HCT116 (cell line): Measurements from ENCODE around the gene RNU6-9.

Experiments used
- EZH2 ChIP-seq: fragments of 200-600 bp; sonication (generic); IDR thresholded peaks from 2 replicates; pipeline ENCODE4 v1.6.1; 2017; ENCODE audit warnings: antibody characterized with exemption, mixed run types
- EZH2phosphoT487 ChIP-seq: fragments of 200-600 bp; IDR thresholded peaks from 2 replicates; pipeline ENCODE4 v1.6.1; 2018; ENCODE audit warnings: antibody characterized with exemption, borderline replicate concordance
- FOSL1 ChIP-seq: IDR thresholded peaks from 2 replicates; pipeline ENCODE4 v1.6.1; 2012; ENCODE audit warnings: low read depth
- SRF ChIP-seq: IDR thresholded peaks from 2 replicates; pipeline ENCODE4 v1.6.1; 2012; ENCODE audit warnings: low read depth
- TF ChIP-seq, protein P1 (sequence below), 3 experiments: fragments of 200-600 bp in 1 of 3; sonication (generic) in 1 of 3; IDR thresholded peaks in 2 of 3; conservative IDR thresholded peaks in 1 of 3; 2 replicates each; pipeline ENCODE4 v1.5.1; 2012 to 2017; ENCODE audit warnings: low read depth in 2 of 3, low read length in 2 of 3, antibody characterized with exemption in 1 of 3, borderline replicate concordance in 1 of 3, control low read depth in 1 of 3, mild to moderate bottlenecking in 1 of 3, mixed read lengths in 1 of 3, mixed run types in 1 of 3, moderate library complexity in 1 of 3; ENCODE audit not compliant: insufficient read depth in 1 of 3
- TF ChIP-seq, protein P2 (sequence below): IDR thresholded peaks from 2 replicates; pipeline ENCODE4 v1.6.1; 2012

DNA sequence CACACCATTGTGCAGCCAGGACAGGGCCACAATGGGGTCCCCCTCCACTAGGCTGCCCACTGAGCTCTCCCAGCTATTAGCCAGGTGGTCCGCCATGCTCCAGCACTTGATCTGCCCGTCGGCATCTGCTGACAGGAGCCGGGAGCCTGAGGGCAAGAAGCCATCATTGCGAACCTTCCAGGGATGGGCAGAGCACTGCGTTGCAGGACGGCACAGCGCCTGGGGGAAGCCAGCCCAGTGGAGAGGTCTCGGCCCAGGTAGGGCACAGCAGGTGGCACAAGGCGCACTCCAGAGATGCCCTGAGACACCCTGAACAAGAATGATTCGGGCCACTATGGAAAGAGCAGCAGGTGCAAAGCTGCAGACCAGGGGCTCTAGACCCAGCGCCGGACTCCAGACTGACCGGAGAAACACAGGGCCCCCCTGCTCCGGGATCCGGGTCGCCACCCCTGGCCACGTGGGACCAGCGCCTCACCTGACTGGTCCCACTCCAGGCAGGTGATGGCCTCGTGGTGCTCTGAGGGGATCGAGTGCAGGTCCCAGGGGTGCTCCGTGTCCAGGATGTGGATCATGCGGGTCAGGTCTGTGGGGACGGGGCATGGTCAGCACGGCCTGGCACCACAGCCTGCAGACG is 3.5 kb upstream of the RNU6-9 start:
- TF ChIP-seq SRF (no peak), EZH2phosphoT487 (no peak), EZH2 (no peak), FOSL1 (no peak)
- TF ChIP-seq, protein P1, sequence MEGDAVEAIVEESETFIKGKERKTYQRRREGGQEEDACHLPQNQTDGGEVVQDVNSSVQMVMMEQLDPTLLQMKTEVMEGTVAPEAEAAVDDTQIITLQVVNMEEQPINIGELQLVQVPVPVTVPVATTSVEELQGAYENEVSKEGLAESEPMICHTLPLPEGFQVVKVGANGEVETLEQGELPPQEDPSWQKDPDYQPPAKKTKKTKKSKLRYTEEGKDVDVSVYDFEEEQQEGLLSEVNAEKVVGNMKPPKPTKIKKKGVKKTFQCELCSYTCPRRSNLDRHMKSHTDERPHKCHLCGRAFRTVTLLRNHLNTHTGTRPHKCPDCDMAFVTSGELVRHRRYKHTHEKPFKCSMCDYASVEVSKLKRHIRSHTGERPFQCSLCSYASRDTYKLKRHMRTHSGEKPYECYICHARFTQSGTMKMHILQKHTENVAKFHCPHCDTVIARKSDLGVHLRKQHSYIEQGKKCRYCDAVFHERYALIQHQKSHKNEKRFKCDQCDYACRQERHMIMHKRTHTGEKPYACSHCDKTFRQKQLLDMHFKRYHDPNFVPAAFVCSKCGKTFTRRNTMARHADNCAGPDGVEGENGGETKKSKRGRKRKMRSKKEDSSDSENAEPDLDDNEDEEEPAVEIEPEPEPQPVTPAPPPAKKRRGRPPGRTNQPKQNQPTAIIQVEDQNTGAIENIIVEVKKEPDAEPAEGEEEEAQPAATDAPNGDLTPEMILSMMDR (IDR thresholded peaks at IDR 0.05 in 2 of 3, conservative IDR thresholded peaks at IDR 0.05 in 1 of 3; ENCODE audit: borderline replicate concordance in 1 of 3, insufficient read depth in 1 of 3, low read depth in 2 of 3, low read length in 2 of 3), result no peak
- TF ChIP-seq, protein P2, sequence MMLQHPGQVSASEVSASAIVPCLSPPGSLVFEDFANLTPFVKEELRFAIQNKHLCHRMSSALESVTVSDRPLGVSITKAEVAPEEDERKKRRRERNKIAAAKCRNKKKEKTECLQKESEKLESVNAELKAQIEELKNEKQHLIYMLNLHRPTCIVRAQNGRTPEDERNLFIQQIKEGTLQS, result no peak
